Measurements from ENCODE around the gene AFG3L2.

- TF ChIP-seq POLR2A (IDR thresholded peaks at IDR 0.05) (no peak), CTCF (IDR thresholded peaks at IDR 0.05) (no peak)
Observed at GRCh38 chr18:12288403-12288755, 88.6 kb downstream of the AFG3L2 start.
